GM23338 (cell line): ENCODE results near the gene USP32.
"Not testable (repeated sequence)": the region's sequence is repeated elsewhere in the genome, so short reads cannot be mapped to it uniquely, and the experiment has no call there.

Source experiments
- CTCF ChIP-seq, 2 experiments: fragments of 200-600 bp in 1 of 2; sonication (generic) in 1 of 2; conservative IDR thresholded peaks; 2 replicates each; pipeline versions ENCODE4 v1.5.1 to v1.6.1; 2016 to 2017; ENCODE audit warnings: antibody characterized with exemption in 2 of 2, low read depth in 2 of 2, mild to moderate bottlenecking in 2 of 2, moderate library complexity in 1 of 2
- EZH2 ChIP-seq: fragments of 200-600 bp; sonication (generic); IDR thresholded peaks from one replicate; pipeline ENCODE4 v1.8.0; 2017; ENCODE audit warnings: antibody characterized with exemption, mild to moderate bottlenecking, low read depth; ENCODE audit not compliant: unreplicated experiment
- EZH2phosphoT487 ChIP-seq: fragments of 200-600 bp; sonication (generic); IDR thresholded peaks from one replicate; pipeline ENCODE4 v1.8.1; 2018; ENCODE audit warnings: antibody characterized with exemption; ENCODE audit not compliant: unreplicated experiment
- JUNB ChIP-seq: IDR thresholded peaks from one replicate; pipeline ENCODE4 v1.6.1; 2016; ENCODE audit warnings: antibody characterized with exemption; ENCODE audit not compliant: unreplicated experiment
- NANOG ChIP-seq: IDR thresholded peaks from 2 replicates; pipeline ENCODE4 v1.6.1; 2016; ENCODE audit warnings: antibody characterized with exemption, borderline replicate concordance
- POLR2AphosphoS5 ChIP-seq: IDR thresholded peaks from 2 replicates; pipeline ENCODE4 v1.6.1; 2016; ENCODE audit warnings: antibody characterized with exemption, low read depth
- STAT1 ChIP-seq: IDR thresholded peaks from one replicate; pipeline ENCODE4 v1.6.1; 2016; ENCODE audit warnings: antibody characterized with exemption; ENCODE audit not compliant: unreplicated experiment
- ZNF331 ChIP-seq: fragments of 250-450 bp; sonication (Bioruptor Pico); IDR thresholded peaks from 2 replicates; pipeline ENCODE4 v1.5.0; 2020; ENCODE audit warnings: low read depth, mild to moderate bottlenecking, moderate library complexity
- TF ChIP-seq, protein P1 (sequence below): IDR thresholded peaks from one replicate; pipeline ENCODE4 v1.6.1; 2018; ENCODE audit warnings: antibody characterized with exemption; ENCODE audit not compliant: unreplicated experiment
- TF ChIP-seq, protein P2 (sequence below): IDR thresholded peaks from 2 replicates; pipeline ENCODE4 v1.6.1; 2016; ENCODE audit warnings: antibody characterized with exemption

- TF ChIP-seq CTCF (conservative IDR thresholded peaks at IDR 0.05; ENCODE audit: low read depth in 2 of 2); ZNF331; JUNB; POLR2AphosphoS5; EZH2; EZH2phosphoT487; NANOG; STAT1: not testable (repeated sequence)
- TF ChIP-seq, protein P1, sequence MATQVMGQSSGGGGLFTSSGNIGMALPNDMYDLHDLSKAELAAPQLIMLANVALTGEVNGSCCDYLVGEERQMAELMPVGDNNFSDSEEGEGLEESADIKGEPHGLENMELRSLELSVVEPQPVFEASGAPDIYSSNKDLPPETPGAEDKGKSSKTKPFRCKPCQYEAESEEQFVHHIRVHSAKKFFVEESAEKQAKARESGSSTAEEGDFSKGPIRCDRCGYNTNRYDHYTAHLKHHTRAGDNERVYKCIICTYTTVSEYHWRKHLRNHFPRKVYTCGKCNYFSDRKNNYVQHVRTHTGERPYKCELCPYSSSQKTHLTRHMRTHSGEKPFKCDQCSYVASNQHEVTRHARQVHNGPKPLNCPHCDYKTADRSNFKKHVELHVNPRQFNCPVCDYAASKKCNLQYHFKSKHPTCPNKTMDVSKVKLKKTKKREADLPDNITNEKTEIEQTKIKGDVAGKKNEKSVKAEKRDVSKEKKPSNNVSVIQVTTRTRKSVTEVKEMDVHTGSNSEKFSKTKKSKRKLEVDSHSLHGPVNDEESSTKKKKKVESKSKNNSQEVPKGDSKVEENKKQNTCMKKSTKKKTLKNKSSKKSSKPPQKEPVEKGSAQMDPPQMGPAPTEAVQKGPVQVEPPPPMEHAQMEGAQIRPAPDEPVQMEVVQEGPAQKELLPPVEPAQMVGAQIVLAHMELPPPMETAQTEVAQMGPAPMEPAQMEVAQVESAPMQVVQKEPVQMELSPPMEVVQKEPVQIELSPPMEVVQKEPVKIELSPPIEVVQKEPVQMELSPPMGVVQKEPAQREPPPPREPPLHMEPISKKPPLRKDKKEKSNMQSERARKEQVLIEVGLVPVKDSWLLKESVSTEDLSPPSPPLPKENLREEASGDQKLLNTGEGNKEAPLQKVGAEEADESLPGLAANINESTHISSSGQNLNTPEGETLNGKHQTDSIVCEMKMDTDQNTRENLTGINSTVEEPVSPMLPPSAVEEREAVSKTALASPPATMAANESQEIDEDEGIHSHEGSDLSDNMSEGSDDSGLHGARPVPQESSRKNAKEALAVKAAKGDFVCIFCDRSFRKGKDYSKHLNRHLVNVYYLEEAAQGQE = not testable (repeated sequence)
- TF ChIP-seq, protein P2, sequence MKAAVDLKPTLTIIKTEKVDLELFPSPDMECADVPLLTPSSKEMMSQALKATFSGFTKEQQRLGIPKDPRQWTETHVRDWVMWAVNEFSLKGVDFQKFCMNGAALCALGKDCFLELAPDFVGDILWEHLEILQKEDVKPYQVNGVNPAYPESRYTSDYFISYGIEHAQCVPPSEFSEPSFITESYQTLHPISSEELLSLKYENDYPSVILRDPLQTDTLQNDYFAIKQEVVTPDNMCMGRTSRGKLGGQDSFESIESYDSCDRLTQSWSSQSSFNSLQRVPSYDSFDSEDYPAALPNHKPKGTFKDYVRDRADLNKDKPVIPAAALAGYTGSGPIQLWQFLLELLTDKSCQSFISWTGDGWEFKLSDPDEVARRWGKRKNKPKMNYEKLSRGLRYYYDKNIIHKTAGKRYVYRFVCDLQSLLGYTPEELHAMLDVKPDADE = not testable (repeated sequence)
Observed at GRCh38 chr17:60314900-60315299, 77.0 kb downstream of the USP32 start.
